H1 (cell line): Measurements from ENCODE around the gene DHRS3. TPM values are rescaled to one million over a fixed set of nuclear protein-coding genes. Genes with fewer than 3 reads are reported as not detected.

Experiments used
- GTF2F1 ChIP-seq: IDR thresholded peaks from 2 replicates; pipeline ENCODE4 v1.6.1; 2012; ENCODE audit warnings: low read depth, low read length, improper control_type of control experiment, borderline replicate concordance
- KDM1A ChIP-seq: fragments of 200-600, 300-600 bp; sonication (generic); IDR thresholded peaks from 2 replicates; pipeline ENCODE4 v1.7.1; 2016; ENCODE audit warnings: mild to moderate bottlenecking, low read length, borderline replicate concordance
- MAFK ChIP-seq: IDR thresholded peaks from 2 replicates; pipeline ENCODE4 v1.6.1; 2012; ENCODE audit warnings: low read depth, mild to moderate bottlenecking, improper control_type of control experiment, low read length
- NRF1 ChIP-seq: IDR thresholded peaks from 2 replicates; pipeline ENCODE4 v1.6.1; 2011; ENCODE audit warnings: mild to moderate bottlenecking, low read depth, low read length, improper control_type of control experiment
- RXRA ChIP-seq: IDR thresholded peaks from 2 replicates; pipeline ENCODE4 v1.6.1; 2011; ENCODE audit warnings: low read depth, mild to moderate bottlenecking, low read length, moderate library complexity; ENCODE audit not compliant: insufficient read depth
- SIN3A ChIP-seq, 2 experiments: IDR thresholded peaks in 1 of 2; conservative IDR thresholded peaks in 1 of 2; 2 replicates each; pipeline ENCODE4 v1.6.1; 2011 to 2012; ENCODE audit warnings: low read length in 2 of 2, improper control_type of control experiment in 1 of 2, low read depth in 1 of 2, mild to moderate bottlenecking in 1 of 2
- TCF12 ChIP-seq: IDR thresholded peaks from 2 replicates; pipeline ENCODE4 v1.6.1; 2011; ENCODE audit warnings: low read depth, mild to moderate bottlenecking, low read length
- polyA plus RNA-seq, 7 experiments: library from polyadenylated mRNA; depleted of rRNA in 3 of 7; stranded (reverse) in 5 of 7; unstranded in 2 of 7; fragments of >200 nt in 5 of 7; fragments of 200-250 nt in 2 of 7; gene quantifications; 1 replicate in 5 of 7; 2 replicates in 1 of 7; 4 replicates in 1 of 7; pipeline versions ENCODE4 v1.2.1 to v1.2.3, GENCODE V29; 2011 to 2013; ENCODE audit warnings: missing spikeins in 2 of 7, mixed read lengths in 2 of 7
- total RNA-seq: library from RNA; stranded (reverse); fragmentation: NEBNext Ultra II Directional; extraction: Animal tissue kit (Norgen Biotek cat#: 25700); gene quantifications from 2 replicates; pipeline ENCODE4 v1.2.1, GENCODE V29; 2021
- TF ChIP-seq, protein P1 (sequence below), 3 experiments: IDR thresholded peaks; 1 replicate in 2 of 3; 2 replicates in 1 of 3; pipeline versions ENCODE4 v1.5.1 to v1.6.1; 2011; ENCODE audit warnings: low read length in 3 of 3, mild to moderate bottlenecking in 3 of 3, inconsistent platforms in 2 of 3, low read depth in 1 of 3, moderate library complexity in 1 of 3; ENCODE audit not compliant: insufficient read depth in 1 of 3; ENCODE audit errors: control extremely low read depth in 1 of 3
- TF ChIP-seq, protein P2 (sequence below): IDR thresholded peaks from 2 replicates; pipeline ENCODE4 v1.6.1; 2012; ENCODE audit warnings: low read length, inconsistent platforms
- TF ChIP-seq, protein P3 (sequence below): IDR thresholded peaks from 2 replicates; pipeline ENCODE4 v1.6.1; 2011; ENCODE audit warnings: low read depth, mild to moderate bottlenecking, low read length; ENCODE audit not compliant: insufficient read depth

DHRS3 gene
- total and polyA plus RNA-seq, 2 of the 8 experiments (the other 6 are each of a cell fraction or from before 2014, with no cell fraction given): 32.5 to 36.4 TPM

DNA sequence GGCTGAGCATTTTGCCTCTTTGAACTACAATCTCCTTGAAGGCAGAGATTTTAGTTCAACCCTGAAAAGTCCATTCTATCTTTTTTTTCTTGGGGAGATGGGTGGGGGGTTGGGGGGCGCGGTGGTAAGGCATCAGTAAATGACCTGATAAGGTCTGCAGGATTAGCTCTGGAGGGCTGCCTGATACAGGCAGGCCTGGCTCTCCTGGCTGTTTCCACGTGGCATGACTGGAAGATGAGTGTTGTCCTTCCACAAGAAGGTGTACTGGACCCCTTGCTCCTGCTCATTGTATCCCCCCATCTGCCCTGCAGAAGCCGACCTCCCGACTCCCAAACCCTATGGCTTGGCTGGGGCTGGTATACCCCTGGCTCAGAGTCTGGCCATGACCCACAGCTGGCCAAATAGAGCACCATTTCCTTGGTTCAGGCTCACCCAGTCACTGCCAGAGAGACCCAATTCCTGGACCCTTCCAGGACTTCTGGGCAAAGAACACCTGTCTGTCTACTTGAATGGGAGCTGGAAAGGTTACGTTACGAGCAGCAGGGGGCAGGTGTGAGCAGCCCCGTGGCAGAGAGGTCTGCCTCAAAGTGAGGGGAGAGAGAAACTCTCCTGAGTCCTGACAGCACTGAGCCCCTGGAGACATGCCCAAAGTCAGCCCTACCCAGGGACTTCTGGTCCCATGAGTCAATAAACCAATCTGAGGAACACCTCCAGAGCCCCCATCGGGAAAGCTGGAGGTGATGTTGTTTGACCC is 17.0 kb downstream of the DHRS3 start (continued):
- TF ChIP-seq, protein P1, sequence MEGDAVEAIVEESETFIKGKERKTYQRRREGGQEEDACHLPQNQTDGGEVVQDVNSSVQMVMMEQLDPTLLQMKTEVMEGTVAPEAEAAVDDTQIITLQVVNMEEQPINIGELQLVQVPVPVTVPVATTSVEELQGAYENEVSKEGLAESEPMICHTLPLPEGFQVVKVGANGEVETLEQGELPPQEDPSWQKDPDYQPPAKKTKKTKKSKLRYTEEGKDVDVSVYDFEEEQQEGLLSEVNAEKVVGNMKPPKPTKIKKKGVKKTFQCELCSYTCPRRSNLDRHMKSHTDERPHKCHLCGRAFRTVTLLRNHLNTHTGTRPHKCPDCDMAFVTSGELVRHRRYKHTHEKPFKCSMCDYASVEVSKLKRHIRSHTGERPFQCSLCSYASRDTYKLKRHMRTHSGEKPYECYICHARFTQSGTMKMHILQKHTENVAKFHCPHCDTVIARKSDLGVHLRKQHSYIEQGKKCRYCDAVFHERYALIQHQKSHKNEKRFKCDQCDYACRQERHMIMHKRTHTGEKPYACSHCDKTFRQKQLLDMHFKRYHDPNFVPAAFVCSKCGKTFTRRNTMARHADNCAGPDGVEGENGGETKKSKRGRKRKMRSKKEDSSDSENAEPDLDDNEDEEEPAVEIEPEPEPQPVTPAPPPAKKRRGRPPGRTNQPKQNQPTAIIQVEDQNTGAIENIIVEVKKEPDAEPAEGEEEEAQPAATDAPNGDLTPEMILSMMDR (IDR thresholded peaks at IDR 0.05; ENCODE audit: control extremely low read depth in 1 of 3, insufficient read depth in 1 of 3, low read depth in 1 of 3, low read length in 3 of 3): peak; percentile 64 to 82 (median 80)
- TF ChIP-seq, protein P2, sequence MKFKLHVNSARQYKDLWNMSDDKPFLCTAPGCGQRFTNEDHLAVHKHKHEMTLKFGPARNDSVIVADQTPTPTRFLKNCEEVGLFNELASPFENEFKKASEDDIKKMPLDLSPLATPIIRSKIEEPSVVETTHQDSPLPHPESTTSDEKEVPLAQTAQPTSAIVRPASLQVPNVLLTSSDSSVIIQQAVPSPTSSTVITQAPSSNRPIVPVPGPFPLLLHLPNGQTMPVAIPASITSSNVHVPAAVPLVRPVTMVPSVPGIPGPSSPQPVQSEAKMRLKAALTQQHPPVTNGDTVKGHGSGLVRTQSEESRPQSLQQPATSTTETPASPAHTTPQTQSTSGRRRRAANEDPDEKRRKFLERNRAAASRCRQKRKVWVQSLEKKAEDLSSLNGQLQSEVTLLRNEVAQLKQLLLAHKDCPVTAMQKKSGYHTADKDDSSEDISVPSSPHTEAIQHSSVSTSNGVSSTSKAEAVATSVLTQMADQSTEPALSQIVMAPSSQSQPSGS: no peak
- TF ChIP-seq GTF2F1 (no peak), SIN3A (conservative IDR thresholded peaks at IDR 0.05 in 1 of 2, IDR thresholded peaks at IDR 0.05 in 1 of 2; ENCODE audit: low read depth in 1 of 2, low read length in 2 of 2) (0 out of 4 replicates have a peak, but pooled peaks of 1 of the 2 experiments have one; percentile 57), TCF12 (no peak), RXRA (no peak), KDM1A (no peak), NRF1 (no peak), MAFK (no peak)
- TF ChIP-seq, protein P3, sequence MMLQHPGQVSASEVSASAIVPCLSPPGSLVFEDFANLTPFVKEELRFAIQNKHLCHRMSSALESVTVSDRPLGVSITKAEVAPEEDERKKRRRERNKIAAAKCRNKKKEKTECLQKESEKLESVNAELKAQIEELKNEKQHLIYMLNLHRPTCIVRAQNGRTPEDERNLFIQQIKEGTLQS: no peak
- TF ChIP-seq, all 59 proteins: peak for 5
